PFSK-1 (cell line): ENCODE measurements around the gene AP3B1.

Source experiments
- FOXP2 ChIP-seq: optimal IDR thresholded peaks from 2 replicates; pipeline ENCODE3; 2011; ENCODE audit warnings: borderline replicate concordance, control low read depth, inconsistent platforms; ENCODE audit not compliant: insufficient read depth; ENCODE audit errors: extremely low read length, extremely low read depth
- POLR2AphosphoS5 ChIP-seq: IDR thresholded peaks from 2 replicates; pipeline ENCODE4 v1.6.1; 2012; ENCODE audit warnings: low read depth, mild to moderate bottlenecking, control low read depth, low read length, moderate library complexity
- SIN3A ChIP-seq: IDR thresholded peaks from 2 replicates; pipeline ENCODE4 v1.6.1; 2012; ENCODE audit warnings: mild to moderate bottlenecking, low read length, moderate library complexity, borderline replicate concordance; ENCODE audit not compliant: insufficient read depth
- TAF1 ChIP-seq: IDR thresholded peaks from 2 replicates; pipeline ENCODE4 v1.6.1; 2012; ENCODE audit warnings: low read length, control low read depth, borderline replicate concordance; ENCODE audit not compliant: insufficient read depth
- TF ChIP-seq, protein P1 (sequence below), 2 experiments: IDR thresholded peaks; 2 replicates each; pipeline versions ENCODE4 v1.6.1 to v1.8.0; 2011 to 2012; ENCODE audit warnings: low read depth in 2 of 2, low read length in 2 of 2, control low read depth in 1 of 2, inconsistent platforms in 1 of 2, mild to moderate bottlenecking in 1 of 2, moderate library complexity in 1 of 2; ENCODE audit not compliant: insufficient read depth in 1 of 2

The AP3B1 gene

DNA sequence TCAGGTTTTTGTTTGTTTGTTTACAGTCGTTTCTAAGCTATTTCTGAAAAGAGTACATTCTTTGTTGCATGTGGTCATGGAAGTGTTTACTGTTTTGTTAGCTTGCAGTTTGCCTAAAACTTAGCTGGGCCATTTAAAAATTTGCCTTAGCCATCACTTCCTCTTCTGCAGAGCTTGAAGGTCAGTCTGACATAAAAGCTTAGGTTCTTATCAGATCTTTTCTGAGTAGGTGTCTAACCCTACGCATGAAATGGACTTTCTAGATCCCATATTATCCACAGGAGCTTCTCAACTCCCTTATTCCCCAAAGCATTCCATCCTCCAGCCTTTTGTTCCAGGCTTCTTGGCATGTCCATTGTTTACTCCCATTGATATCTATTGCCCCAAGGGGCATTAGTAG is 90.3 kb downstream of the AP3B1 start:
- TF ChIP-seq, protein P1, sequence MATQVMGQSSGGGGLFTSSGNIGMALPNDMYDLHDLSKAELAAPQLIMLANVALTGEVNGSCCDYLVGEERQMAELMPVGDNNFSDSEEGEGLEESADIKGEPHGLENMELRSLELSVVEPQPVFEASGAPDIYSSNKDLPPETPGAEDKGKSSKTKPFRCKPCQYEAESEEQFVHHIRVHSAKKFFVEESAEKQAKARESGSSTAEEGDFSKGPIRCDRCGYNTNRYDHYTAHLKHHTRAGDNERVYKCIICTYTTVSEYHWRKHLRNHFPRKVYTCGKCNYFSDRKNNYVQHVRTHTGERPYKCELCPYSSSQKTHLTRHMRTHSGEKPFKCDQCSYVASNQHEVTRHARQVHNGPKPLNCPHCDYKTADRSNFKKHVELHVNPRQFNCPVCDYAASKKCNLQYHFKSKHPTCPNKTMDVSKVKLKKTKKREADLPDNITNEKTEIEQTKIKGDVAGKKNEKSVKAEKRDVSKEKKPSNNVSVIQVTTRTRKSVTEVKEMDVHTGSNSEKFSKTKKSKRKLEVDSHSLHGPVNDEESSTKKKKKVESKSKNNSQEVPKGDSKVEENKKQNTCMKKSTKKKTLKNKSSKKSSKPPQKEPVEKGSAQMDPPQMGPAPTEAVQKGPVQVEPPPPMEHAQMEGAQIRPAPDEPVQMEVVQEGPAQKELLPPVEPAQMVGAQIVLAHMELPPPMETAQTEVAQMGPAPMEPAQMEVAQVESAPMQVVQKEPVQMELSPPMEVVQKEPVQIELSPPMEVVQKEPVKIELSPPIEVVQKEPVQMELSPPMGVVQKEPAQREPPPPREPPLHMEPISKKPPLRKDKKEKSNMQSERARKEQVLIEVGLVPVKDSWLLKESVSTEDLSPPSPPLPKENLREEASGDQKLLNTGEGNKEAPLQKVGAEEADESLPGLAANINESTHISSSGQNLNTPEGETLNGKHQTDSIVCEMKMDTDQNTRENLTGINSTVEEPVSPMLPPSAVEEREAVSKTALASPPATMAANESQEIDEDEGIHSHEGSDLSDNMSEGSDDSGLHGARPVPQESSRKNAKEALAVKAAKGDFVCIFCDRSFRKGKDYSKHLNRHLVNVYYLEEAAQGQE (IDR thresholded peaks at IDR 0.05; ENCODE audit: insufficient read depth in 1 of 2, low read depth in 2 of 2, low read length in 2 of 2): no peak
- no peak for TF ChIP-seq FOXP2
- TF ChIP-seq SIN3A: no peak
- no peak for TF ChIP-seq POLR2AphosphoS5
- TF ChIP-seq TAF1: no peak

DNA sequence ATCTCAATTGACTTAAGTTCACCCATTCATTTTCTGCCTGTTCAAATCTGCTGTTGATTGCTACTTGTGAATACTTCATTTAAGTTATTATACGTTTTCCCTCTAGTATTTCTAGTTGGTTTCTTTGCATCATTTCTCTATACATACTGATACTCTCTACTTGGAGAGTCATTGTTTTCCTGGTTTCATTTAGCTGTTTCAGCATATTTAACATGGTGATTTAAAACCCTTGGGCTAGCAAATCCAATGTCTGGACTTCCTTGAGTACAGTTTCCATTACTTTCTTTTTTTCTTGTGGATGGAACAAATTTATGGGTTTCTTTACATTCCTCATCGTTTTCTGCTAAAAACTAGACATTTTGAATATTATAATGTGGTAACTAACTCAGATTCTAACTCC is 90.7 kb downstream of the AP3B1 start:
- TF ChIP-seq FOXP2 (no peak), POLR2AphosphoS5 (no peak), TAF1 (no peak), SIN3A (no peak)
- TF ChIP-seq, protein P1 (IDR thresholded peaks at IDR 0.05; ENCODE audit: insufficient read depth in 1 of 2, low read depth in 2 of 2, low read length in 2 of 2): no peak

DNA sequence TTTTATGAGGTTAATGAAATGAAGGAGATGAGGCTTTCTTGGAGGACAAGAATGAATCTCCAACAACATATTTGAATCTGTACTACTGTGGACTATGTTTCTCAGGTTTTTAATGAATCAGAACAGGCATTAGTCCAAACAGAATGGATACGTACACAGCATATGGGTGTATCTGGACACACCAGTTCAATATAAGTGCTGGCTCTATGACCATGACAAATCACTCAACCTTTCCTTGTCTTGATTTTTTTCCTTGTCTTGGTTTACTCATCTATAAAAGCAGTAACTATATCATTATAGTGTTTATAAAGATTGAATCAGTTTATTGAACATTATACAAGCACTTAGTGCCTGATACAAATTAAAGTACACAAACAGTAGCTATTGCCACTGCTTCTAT is 104.1 kb downstream of the AP3B1 start:
- TF ChIP-seq POLR2AphosphoS5: no peak
- TF ChIP-seq, protein P1 (IDR thresholded peaks at IDR 0.05; ENCODE audit: insufficient read depth in 1 of 2, low read depth in 2 of 2, low read length in 2 of 2): no peak
- no peak for TF ChIP-seq TAF1
- no peak for TF ChIP-seq SIN3A
- no peak for TF ChIP-seq FOXP2

DNA sequence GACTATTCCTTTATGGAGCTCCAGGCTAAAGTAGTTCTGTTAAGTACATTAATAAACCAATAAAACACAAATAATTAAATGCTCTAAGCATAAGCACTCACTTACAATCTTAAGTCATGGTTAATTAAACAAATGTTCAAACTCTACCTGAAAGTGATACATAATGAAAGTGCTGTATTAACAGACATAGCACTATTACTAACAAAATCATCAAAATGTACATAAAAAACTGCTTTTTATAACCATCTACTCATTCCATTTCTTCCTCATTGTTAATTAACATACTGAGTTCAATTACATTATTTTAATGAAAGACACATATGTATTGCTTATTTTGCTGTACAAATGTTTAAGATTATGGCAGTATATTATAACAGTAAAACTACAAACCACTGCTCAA is 107.3 kb downstream of the AP3B1 start:
- TF ChIP-seq, protein P1 (IDR thresholded peaks at IDR 0.05; ENCODE audit: insufficient read depth in 1 of 2, low read depth in 2 of 2, low read length in 2 of 2): no peak
- no peak for TF ChIP-seq SIN3A
- no peak for TF ChIP-seq TAF1
- no peak for TF ChIP-seq FOXP2
- no peak for TF ChIP-seq POLR2AphosphoS5

DNA sequence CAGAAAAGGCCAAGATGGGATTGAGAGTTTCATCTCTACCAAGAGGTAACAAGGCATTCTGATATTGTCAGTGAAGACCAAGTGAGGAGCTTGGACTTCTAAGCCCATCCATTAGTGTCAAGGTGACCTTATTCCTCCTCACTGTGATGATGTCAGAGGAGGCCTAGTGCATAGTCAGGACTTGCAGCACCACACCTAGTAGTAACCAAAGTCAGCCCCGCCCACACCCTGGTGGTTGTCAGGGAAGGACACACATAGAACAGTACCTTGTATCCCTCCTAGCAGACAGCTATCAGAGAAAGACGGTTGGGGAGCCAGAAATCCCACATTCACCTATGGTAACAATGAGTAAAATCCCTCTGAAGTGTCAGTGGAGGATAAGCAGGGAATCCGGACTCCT is 111.7 kb downstream of the AP3B1 start:
- TF ChIP-seq POLR2AphosphoS5: no peak
- TF ChIP-seq, protein P1 (IDR thresholded peaks at IDR 0.05; ENCODE audit: insufficient read depth in 1 of 2, low read depth in 2 of 2, low read length in 2 of 2): no peak
- no peak for TF ChIP-seq SIN3A
